SH-SY5Y (cell line): Measurements from ENCODE around the gene OSBPL1A.

Experiments
- GATA2 ChIP-seq: IDR thresholded peaks from 2 replicates; pipeline ENCODE4 v1.6.1; 2011; ENCODE audit warnings: mild to moderate bottlenecking, low read depth, low read length
- GATA3 ChIP-seq: IDR thresholded peaks from 2 replicates; pipeline ENCODE4 v1.6.1; 2011; ENCODE audit warnings: low read depth, mild to moderate bottlenecking, low read length, moderate library complexity

- no peak for TF ChIP-seq GATA2
- no peak for TF ChIP-seq GATA3
Measured at GRCh38 chr18:24189664-24190346, 207.8 kb downstream of the OSBPL1A start.
